Mononuclear cell (primary cell): ENCODE results near the gene PATE2. TPM values are rescaled to one million over a fixed set of nuclear protein-coding genes. Genes with fewer than 3 reads are reported as not detected.

Experiments used
- H3K27me3 ChIP-seq: 2 replicates; pipeline ENCODE4 v1.6.0; 2011; ENCODE audit warnings: low read length, control low read depth; ENCODE audit not compliant: insufficient read depth
- H3K4me1 ChIP-seq: 2 replicates; pipeline ENCODE4 v1.5.1; 2011; ENCODE audit warnings: mild to moderate bottlenecking, low read length, control low read depth; ENCODE audit not compliant: insufficient read depth
- H3K4me3 ChIP-seq: 2 replicates; pipeline ENCODE4 v1.5.1; 2011; ENCODE audit warnings: mild to moderate bottlenecking, low read length, moderate library complexity
- H3K9me3 ChIP-seq: 2 replicates; pipeline ENCODE4 v1.5.1; 2011; ENCODE audit warnings: low read depth, mild to moderate bottlenecking, control low read depth, low read length
- total RNA-seq: library from RNA; depleted of rRNA; stranded (reverse); fragments of >200 nt; gene quantifications from one replicate; pipeline ENCODE4 v1.2.3, GENCODE V29; 2012

Gene PATE2
- total RNA-seq, 1 donor, result not detected

DNA sequence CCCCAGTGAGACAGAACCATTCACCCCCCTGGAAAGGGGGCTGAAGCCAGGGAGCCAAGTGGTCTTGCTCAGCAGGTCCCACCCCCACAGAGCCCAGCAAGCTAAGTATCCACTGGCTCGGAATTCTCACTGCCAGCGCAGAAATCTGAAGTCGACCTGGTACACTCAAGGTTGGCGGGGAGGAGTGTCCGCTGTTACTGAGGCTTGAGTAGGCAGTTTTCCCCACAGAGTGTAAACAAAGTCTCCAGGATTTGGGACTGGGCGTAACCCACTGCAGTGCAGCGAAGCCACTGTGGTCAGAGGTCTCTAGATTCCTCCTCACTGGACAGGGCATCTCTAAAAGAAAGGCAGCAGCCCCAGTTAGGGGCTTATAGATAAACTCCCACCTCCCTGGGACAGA lies 22.6 kb downstream of the PATE2 start:
- H3K4me1 ChIP-seq, result no peaks in the 10 kb centered on the region
- peaks cover 3% of the 10 kb centered on the region for H3K27me3 ChIP-seq
- no peaks in the 10 kb centered on the region for H3K9me3 ChIP-seq
- no peak overlapping the region for H3K4me3 ChIP-seq

DNA sequence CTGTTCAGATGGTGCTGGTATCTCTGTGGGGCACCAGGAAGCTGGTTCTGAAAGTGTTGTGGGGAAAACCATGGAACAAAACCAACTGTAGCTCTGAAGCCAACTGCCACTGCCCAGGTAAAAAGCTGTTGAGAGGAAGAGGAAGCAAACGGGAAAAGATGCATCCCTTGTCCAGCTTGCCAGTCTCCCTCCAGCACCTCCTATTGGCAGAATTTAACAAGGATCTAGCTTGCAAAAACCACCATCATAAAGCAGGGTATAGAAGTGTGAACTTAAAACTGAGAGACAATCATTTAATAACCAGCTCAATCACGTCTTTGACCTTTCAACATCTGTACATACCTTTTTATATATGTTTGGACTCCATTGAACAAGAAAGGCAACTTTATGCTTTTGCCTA lies 28.0 kb downstream of the PATE2 start:
- Histone ChIP-seq H3K9me3 (no peaks in the 10 kb centered on the region), H3K27me3 (peaks cover 6% of the 10 kb centered on the region), H3K4me1 (no peaks in the 10 kb centered on the region), H3K4me3 (no peak overlapping the region)

DNA sequence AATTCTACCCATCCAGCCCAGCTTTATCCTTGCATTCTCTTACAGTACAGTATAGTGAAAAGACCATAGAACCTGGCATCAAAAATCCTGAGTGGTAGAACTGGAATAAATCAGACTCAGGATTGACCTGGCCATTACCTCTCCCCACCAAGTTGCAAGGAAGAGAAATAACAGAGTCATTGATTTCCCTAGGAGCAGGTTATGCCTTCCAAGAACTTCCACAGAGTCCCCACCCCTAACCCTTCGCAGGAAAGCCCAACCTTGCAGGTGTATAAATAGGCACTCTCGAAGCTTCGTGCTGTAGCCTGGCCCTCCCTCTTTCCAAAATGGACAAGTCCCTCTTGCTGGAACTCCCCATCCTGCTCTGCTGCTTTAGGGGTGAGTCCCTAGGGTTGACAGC lies 32.6 kb downstream of the PATE2 start, which contains the start of gene PATE1:
Gene PATE1, plus strand, starts transcription at position 301 of the 400 bp plus-strand sequence. Its CDS starts 26 bp downstream, at position 327.
- Histone ChIP-seq H3K9me3 (no peaks in the 10 kb centered on the region), H3K27me3 (peaks cover 6% of the 10 kb centered on the region), H3K4me1 (no peaks in the 10 kb centered on the region), H3K4me3 (no peak within 1 kb of the TSS)

DNA sequence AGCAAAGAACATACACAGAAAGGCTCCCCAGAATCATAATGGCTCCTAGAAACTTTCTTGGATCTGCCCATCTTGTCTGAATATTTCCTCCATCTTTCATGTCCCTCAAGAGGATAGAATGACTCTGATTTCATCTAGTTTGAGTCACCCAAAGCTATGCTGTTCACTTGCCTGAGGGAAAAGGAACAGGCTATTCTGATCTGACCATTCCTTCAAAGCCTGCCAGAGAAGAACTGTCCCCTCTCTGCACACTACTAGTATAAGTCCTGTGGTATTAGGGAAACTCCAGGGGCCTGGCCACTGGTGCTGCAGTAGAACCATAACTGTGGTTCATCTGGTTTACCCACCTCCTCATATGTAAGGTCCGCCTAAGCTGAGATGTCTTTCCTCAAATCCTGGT lies 34.9 kb downstream of the PATE2 start:
- Histone ChIP-seq H3K27me3 (peaks cover 3% of the 10 kb centered on the region), H3K4me3 (no peak overlapping the region), H3K9me3 (no peaks in the 10 kb centered on the region), H3K4me1 (no peaks in the 10 kb centered on the region)

DNA sequence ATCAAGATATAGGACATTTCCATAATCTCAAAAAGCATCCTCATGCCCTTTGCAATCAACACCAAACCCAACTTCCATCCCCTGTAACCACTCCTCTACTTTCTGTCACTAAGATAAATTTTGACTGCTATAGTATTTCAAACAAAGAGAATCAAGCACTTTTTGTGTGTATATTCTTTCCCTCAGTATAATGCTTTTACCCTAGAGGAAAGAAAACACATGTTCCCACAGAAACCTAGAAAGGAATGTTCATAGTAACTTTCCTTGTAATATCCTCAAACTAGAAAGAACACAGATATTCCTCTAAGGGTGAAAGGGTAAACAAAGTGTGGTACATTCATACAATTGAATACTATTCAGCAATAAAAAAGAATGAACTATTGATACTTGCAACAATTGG lies 38.0 kb downstream of the PATE2 start:
- no peaks in the 10 kb centered on the region for H3K4me1 ChIP-seq
- peaks cover 13% of the 10 kb centered on the region for H3K9me3 ChIP-seq
- H3K27me3 ChIP-seq, result peaks cover 10% of the 10 kb centered on the region
- H3K4me3 ChIP-seq, result no peak overlapping the region

DNA sequence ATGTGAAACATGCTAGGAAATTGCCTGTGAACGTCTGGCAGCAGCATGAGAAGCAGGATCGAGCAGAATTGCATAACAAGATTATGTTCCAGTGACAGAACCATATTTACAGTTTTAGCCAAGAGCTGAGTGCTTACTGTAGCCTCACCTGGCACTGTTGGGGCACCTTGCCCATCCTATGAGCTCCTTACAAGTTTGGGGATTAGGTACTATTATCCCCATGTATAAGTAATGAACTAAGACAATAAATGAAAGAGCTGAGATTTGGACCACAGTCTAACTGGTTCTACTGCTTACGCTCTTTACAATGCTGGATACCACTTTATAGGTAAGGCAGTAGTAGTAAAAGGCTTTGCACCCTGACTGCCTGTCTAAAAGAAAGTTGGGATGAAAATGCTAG lies 49.7 kb downstream of the PATE2 start:
- no peak overlapping the region for H3K4me3 ChIP-seq
- H3K9me3 ChIP-seq, result no peaks in the 10 kb centered on the region
- peaks cover 7% of the 10 kb centered on the region for H3K27me3 ChIP-seq
- no peaks in the 10 kb centered on the region for H3K4me1 ChIP-seq

Other genes starting within 250 kb of the PATE2 start
- gene EI24, start 209.4 kb downstream of the PATE2 start, total RNA-seq, result 28.7 TPM
- 28.2 TPM for gene STT3A, start 186.0 kb downstream of the PATE2 start, total RNA-seq
- 7.3 TPM for gene CHEK1, start 153.7 kb downstream of the PATE2 start, total RNA-seq
- gene ACRV1, start 98.0 kb downstream of the PATE2 start, total RNA-seq, result not detected
- not detected for gene PATE1, start 32.5 kb downstream of the PATE2 start, total RNA-seq
- gene PATE3, start 9.3 kb upstream of the PATE2 start, total RNA-seq, result not detected
- not detected for gene PATE4, start 54.5 kb upstream of the PATE2 start, total RNA-seq
- 2.7 TPM for gene HYLS1, start 108.8 kb upstream of the PATE2 start, total RNA-seq
- gene PUS3, start 124.4 kb upstream of the PATE2 start, total RNA-seq, result 5.8 TPM
- gene DDX25, start 125.7 kb upstream of the PATE2 start, total RNA-seq, result 0.10 TPM
- not detected for gene VSIG10L2, start 167.2 kb upstream of the PATE2 start, total RNA-seq